HEK293 (cell line): ENCODE data around the gene CLCN2.
"Not testable (repeated sequence)": the region's sequence is repeated elsewhere in the genome, so short reads cannot be mapped to it uniquely, and the experiment has no call there.

ENCODE experiments used
- CTCF ChIA-PET: fragments of 350-600 bp; formaldehyde crosslinking; extraction: SDS; loops from one replicate; lab custom pipeline; 2021; ENCODE audit warnings: antibody characterized with exemption; lab: Yijun Ruan, JAX
- POLR2A ChIA-PET: fragments of 300-600 bp; formaldehyde crosslinking; extraction: SDS; loops from one replicate; lab custom pipeline; 2020; ENCODE audit warnings: antibody characterized with exemption, inconsistent platforms; lab: Yijun Ruan, JAX
- H3K27ac ChIP-seq: fragments of 200-500 bp; sonication (Bioruptor generic); 2 replicates; pipeline ENCODE4 v1.5.1; 2014; ENCODE audit warnings: low read depth, low read length, control low read depth, inconsistent platforms; ENCODE audit errors: extremely low read depth
- H3K36me3 ChIP-seq, 2 experiments: fragments of 200-500 bp in 1 of 2; sonication (Bioruptor generic) in 1 of 2; 1 replicate in 1 of 2; 2 replicates in 1 of 2; pipeline ENCODE4 v1.5.1; 2014 to 2017; ENCODE audit warnings: inconsistent platforms in 2 of 2, low read length in 2 of 2; ENCODE audit not compliant: control insufficient read depth in 2 of 2, insufficient read depth in 1 of 2
- H3K4me1 ChIP-seq: fragments of 200-500 bp; sonication (Bioruptor generic); 2 replicates; pipeline ENCODE4 v1.5.1; 2014; ENCODE audit warnings: mild to moderate bottlenecking, low read length, inconsistent platforms; ENCODE audit not compliant: control insufficient read depth, insufficient read depth
- H3K4me3 ChIP-seq: 2 replicates; pipeline ENCODE4 v1.5.1; 2011; ENCODE audit warnings: low read depth, mild to moderate bottlenecking, control low read depth, low read length, moderate library complexity
- H3K9me3 ChIP-seq: fragments of 200-500 bp; sonication (Bioruptor generic); 2 replicates; pipeline ENCODE4 v1.5.1; 2014; ENCODE audit warnings: low read depth, low read length, inconsistent platforms; ENCODE audit not compliant: control insufficient read depth, insufficient read depth
- AEBP2 ChIP-seq: fragments of 450-650 bp; formaldehyde crosslinking; IDR thresholded peaks from 2 replicates; pipeline ENCODE4 v1.5.1; 2016; ENCODE audit warnings: missing biosample characterization, missing genetic modification characterization, borderline replicate concordance
- BCL11A ChIP-seq: fragments of 450-650 bp; formaldehyde crosslinking; IDR thresholded peaks from 2 replicates; pipeline ENCODE4 v1.5.1; 2016; ENCODE audit warnings: low read depth, missing biosample characterization, missing genetic modification characterization
- MEIS1 ChIP-seq: sonication (generic); formaldehyde crosslinking; IDR thresholded peaks from 2 replicates; pipeline ENCODE4 v1.8.1; 2022; ENCODE audit warnings: missing genetic modification reagents, mild to moderate bottlenecking, borderline replicate concordance
- MZF1 ChIP-seq: fragments of 450-650 bp; formaldehyde crosslinking; IDR thresholded peaks from 2 replicates; pipeline ENCODE4 v1.5.1; 2017; ENCODE audit warnings: missing biosample characterization, missing genetic modification characterization, borderline replicate concordance
- SCRT1 ChIP-seq: fragments of 450-650 bp; formaldehyde crosslinking; IDR thresholded peaks from 2 replicates; pipeline ENCODE4 v1.5.1; 2016; ENCODE audit warnings: missing biosample characterization, missing genetic modification characterization, borderline replicate concordance
- ZBTB7A ChIP-seq: fragments of 450-650 bp; formaldehyde crosslinking; IDR thresholded peaks from 2 replicates; pipeline ENCODE4 v1.5.1; 2016; ENCODE audit warnings: low read depth, missing biosample characterization, missing genetic modification characterization
- ZFP37 ChIP-seq: fragments of 450-650 bp; formaldehyde crosslinking; IDR thresholded peaks from 2 replicates; pipeline ENCODE4 v1.5.1; 2016; ENCODE audit warnings: missing biosample characterization, missing genetic modification characterization
- ZIC2 ChIP-seq: fragments of 450-650 bp; formaldehyde crosslinking; IDR thresholded peaks from 2 replicates; pipeline ENCODE4 v1.5.1; 2016; ENCODE audit warnings: missing biosample characterization, missing genetic modification characterization
- ZNF157 ChIP-seq: fragments of 450-650 bp; formaldehyde crosslinking; IDR thresholded peaks from 2 replicates; pipeline ENCODE4 v1.5.1; 2016; ENCODE audit warnings: missing biosample characterization, missing genetic modification characterization
- ZNF488 ChIP-seq: fragments of 450-650 bp; formaldehyde crosslinking; IDR thresholded peaks from 2 replicates; pipeline ENCODE4 v1.5.1; 2016; ENCODE audit warnings: missing biosample characterization, missing genetic modification characterization
- ZNF529 ChIP-seq: fragments of 450-650 bp; formaldehyde crosslinking; IDR thresholded peaks from 2 replicates; pipeline ENCODE4 v1.5.1; 2017; ENCODE audit warnings: missing genetic modification characterization, missing biosample characterization; ENCODE audit not compliant: insufficient replicate concordance
- ZNF626 ChIP-seq: fragments of 450-650 bp; sonication (Bioruptor Pico); formaldehyde crosslinking; IDR thresholded peaks from 2 replicates; pipeline ENCODE4 v1.5.1; 2018; ENCODE audit warnings: missing biosample characterization, missing genetic modification characterization, inconsistent platforms
- ZNF660 ChIP-seq: fragments of 450-650 bp; IDR thresholded peaks from 2 replicates; pipeline ENCODE4 v1.5.1; 2018; ENCODE audit warnings: missing biosample characterization, mild to moderate bottlenecking, missing genetic modification characterization
- ZNF670 ChIP-seq: fragments of 450-650 bp; formaldehyde crosslinking; IDR thresholded peaks from 2 replicates; pipeline ENCODE4 v1.5.1; 2016; ENCODE audit warnings: missing biosample characterization, missing genetic modification characterization, low read depth
- ZNF768 ChIP-seq: fragments of 450-650 bp; formaldehyde crosslinking; IDR thresholded peaks from 2 replicates; pipeline ENCODE4 v1.5.1; 2018; ENCODE audit warnings: missing biosample characterization, mild to moderate bottlenecking, missing genetic modification characterization
- ZNF785 ChIP-seq: fragments of 450-650 bp; formaldehyde crosslinking; IDR thresholded peaks from 2 replicates; pipeline ENCODE4 v1.5.1; 2016; ENCODE audit warnings: missing biosample characterization, missing genetic modification characterization
- ZSCAN5A ChIP-seq: fragments of 450-650 bp; formaldehyde crosslinking; IDR thresholded peaks from 2 replicates; pipeline ENCODE4 v1.5.1; 2016; ENCODE audit warnings: missing biosample characterization, missing genetic modification characterization
- ZXDB ChIP-seq: fragments of 450-650 bp; formaldehyde crosslinking; IDR thresholded peaks from 2 replicates; pipeline ENCODE4 v1.5.1; 2016; ENCODE audit warnings: missing biosample characterization, missing genetic modification characterization
- TF ChIP-seq, protein P1 (sequence below): sonication (generic); formaldehyde crosslinking; IDR thresholded peaks from 2 replicates; pipeline ENCODE4 v1.8.1; 2022; ENCODE audit warnings: mild to moderate bottlenecking, moderate library complexity, missing genetic modification reagents
- TF ChIP-seq, protein P2 (sequence below): fragments of 450-650 bp; formaldehyde crosslinking; IDR thresholded peaks from 2 replicates; pipeline ENCODE4 v1.5.1; 2016; ENCODE audit warnings: missing biosample characterization, missing genetic modification characterization, low read depth

The CLCN2 gene

GRCh38 chr3:184343200-184343876 lies 18.1 kb downstream of the CLCN2 start:
- H3K27ac ChIP-seq = no peak overlapping the region
- ChIA-PET CTCF (no interaction called here), POLR2A (no interaction called here)
- H3K9me3 ChIP-seq = no peaks in the 10 kb centered on the region
- TF ChIP-seq ZIC2 (tag by site-specific recombination) = peak; percentile 81
- TF ChIP-seq ZFP37 = no peak
- no peak for TF ChIP-seq ZNF670 (tag by site-specific recombination)
- H3K4me3 ChIP-seq = no peak overlapping the region
- no peaks in the 10 kb centered on the region for H3K4me1 ChIP-seq
- H3K36me3 ChIP-seq = peaks cover 0 to 56% of the 10 kb centered on the region in 2 experiments; a peak in 1 of 3 replicates

DNA sequence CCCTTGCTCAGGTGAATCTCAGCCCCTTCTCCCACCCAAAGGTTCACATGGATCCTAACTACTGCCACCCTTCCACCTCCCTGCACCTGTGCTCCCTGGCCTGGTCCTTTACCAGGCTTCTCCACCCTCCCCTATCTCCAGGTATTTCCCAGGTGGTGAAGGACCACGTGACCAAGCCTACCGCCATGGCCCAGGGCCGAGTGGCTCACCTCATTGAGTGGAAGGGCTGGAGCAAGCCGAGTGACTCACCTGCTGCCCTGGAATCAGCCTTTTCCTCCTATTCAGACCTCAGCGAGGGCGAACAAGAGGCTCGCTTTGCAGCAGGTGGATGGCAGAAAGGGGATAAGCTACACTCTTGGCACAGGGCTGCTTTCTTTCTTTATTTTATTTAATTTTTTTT lies 19.5 kb downstream of the CLCN2 start:
- POLR2A ChIA-PET = interaction anchor here (1.1 kb wide), 1 partner anchor 20 kb away, joined by 4 read pairs; no protein-coding TSS in a partner anchor
- no peak overlapping the region for H3K27ac ChIP-seq
- H3K4me1 ChIP-seq = no peaks in the 10 kb centered on the region
- TF ChIP-seq, protein P1, sequence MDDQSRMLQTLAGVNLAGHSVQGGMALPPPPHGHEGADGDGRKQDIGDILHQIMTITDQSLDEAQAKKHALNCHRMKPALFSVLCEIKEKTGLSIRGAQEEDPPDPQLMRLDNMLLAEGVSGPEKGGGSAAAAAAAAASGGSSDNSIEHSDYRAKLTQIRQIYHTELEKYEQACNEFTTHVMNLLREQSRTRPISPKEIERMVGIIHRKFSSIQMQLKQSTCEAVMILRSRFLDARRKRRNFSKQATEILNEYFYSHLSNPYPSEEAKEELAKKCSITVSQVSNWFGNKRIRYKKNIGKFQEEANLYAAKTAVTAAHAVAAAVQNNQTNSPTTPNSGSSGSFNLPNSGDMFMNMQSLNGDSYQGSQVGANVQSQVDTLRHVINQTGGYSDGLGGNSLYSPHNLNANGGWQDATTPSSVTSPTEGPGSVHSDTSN (CRISPR knock-in tag) = no peak
- TF ChIP-seq ZNF785 (no peak), ZNF488 (tag by site-specific recombination) (no peak), ZNF660 (tag by site-specific recombination) (no peak), ZNF157 (tag by site-specific recombination) (no peak), ZXDB (tag by site-specific recombination) (no peak)
- TF ChIP-seq, all 188 proteins: peak for 0
- CTCF ChIA-PET = no interaction called here
- Histone ChIP-seq H3K36me3 (peaks cover 0 to 57% of the 10 kb centered on the region in 2 experiments; a peak in 1 of 3 replicates), H3K9me3 (no peaks in the 10 kb centered on the region), H3K4me3 (no peak overlapping the region)

GRCh38 chr3:184339451-184340135 lies 21.8 kb downstream of the CLCN2 start:
- peaks cover 0 to 54% of the 10 kb centered on the region in 2 experiments; a peak in 1 of 3 replicates for H3K36me3 ChIP-seq
- H3K4me1 ChIP-seq, H3K9me3 ChIP-seq, CTCF ChIA-PET, H3K4me3 ChIP-seq, POLR2A ChIA-PET, H3K27ac ChIP-seq: not testable (repeated sequence)

GRCh38 chr3:184339001-184339400 lies 22.4 kb downstream of the CLCN2 start:
- ChIA-PET CTCF (interaction anchor here (0.8 kb wide), 1 partner anchor 16 kb away, joined by 3 read pairs; no protein-coding TSS in a partner anchor), POLR2A (interaction anchor here (2.0 kb wide), 1 partner anchor 33 kb away, joined by 5 read pairs; no protein-coding TSS in a partner anchor)
- H3K4me1 ChIP-seq = no peaks in the 10 kb centered on the region
- H3K4me3 ChIP-seq = peak overlapping the region; percentile 11
- peaks cover 0 to 54% of the 10 kb centered on the region in 2 experiments; a peak in 1 of 3 replicates for H3K36me3 ChIP-seq
- H3K9me3 ChIP-seq = no peaks in the 10 kb centered on the region
- H3K27ac ChIP-seq = no peak overlapping the region
- no peak for TF ChIP-seq MEIS1 (CRISPR knock-in tag)
- TF ChIP-seq AEBP2 (tag by site-specific recombination) = no peak
- TF ChIP-seq ZNF626 = no peak
- TF ChIP-seq MZF1 = no peak
- TF ChIP-seq SCRT1 (tag by site-specific recombination) = no peak
- TF ChIP-seq BCL11A = no peak
- no peak for TF ChIP-seq ZNF529 (tag by site-specific recombination)
- TF ChIP-seq ZNF768 (tag by site-specific recombination) = no peak
- no peak for TF ChIP-seq ZBTB7A (tag by site-specific recombination)
- TF ChIP-seq, protein P2, sequence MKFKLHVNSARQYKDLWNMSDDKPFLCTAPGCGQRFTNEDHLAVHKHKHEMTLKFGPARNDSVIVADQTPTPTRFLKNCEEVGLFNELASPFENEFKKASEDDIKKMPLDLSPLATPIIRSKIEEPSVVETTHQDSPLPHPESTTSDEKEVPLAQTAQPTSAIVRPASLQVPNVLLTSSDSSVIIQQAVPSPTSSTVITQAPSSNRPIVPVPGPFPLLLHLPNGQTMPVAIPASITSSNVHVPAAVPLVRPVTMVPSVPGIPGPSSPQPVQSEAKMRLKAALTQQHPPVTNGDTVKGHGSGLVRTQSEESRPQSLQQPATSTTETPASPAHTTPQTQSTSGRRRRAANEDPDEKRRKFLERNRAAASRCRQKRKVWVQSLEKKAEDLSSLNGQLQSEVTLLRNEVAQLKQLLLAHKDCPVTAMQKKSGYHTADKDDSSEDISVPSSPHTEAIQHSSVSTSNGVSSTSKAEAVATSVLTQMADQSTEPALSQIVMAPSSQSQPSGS (tag by site-specific recombination) = no peak
- TF ChIP-seq ZSCAN5A (tag by site-specific recombination) = no peak
